Measurements from ENCODE around the gene FSIP1.

FSIP1 gene

GRCh38 chr15:39745415-39745814, 37.2 kb downstream of the FSIP1 start:
- no peak for DNase-seq (ENCODE audit: low spot score)
- TF ChIP-seq CTCF (IDR thresholded peaks at IDR 0.05; ENCODE audit: extremely low read depth, missing control alignments), result no peak

- no peak for TF ChIP-seq CTCF (IDR thresholded peaks at IDR 0.05; ENCODE audit: extremely low read depth, missing control alignments)
These were observed 38.1 kb downstream of the FSIP1 start for GRCh38 chr15:39744334-39745103.

DNA sequence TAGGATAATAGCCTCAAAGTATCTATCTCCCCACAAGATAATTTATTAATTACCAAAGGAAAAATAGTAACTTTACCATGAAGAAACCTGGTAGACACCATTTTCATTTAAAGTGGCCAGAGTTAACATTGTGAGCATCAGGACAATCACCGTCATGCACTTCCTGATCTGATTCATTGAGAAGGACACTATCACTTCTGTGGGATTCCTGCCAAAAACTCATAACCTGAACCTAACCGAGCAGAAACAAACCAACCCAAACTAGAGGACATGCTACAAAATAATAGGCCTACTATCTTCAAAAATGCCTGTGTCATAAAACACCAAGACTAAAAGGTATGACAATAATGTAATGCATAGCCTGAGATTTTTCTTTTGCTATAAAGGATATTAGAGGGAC, 39.0 kb downstream of the FSIP1 start:
- no peak for TF ChIP-seq CTCF (IDR thresholded peaks at IDR 0.05; ENCODE audit: extremely low read depth, missing control alignments)
- no peak for DNase-seq (ENCODE audit: low spot score)

More at GRCh38 chr15:39744334-39745103, 38.1 kb downstream of the FSIP1 start:
- DNase-seq (ENCODE audit: low spot score), result no peak

- no peak for TF ChIP-seq CTCF (IDR thresholded peaks at IDR 0.05; ENCODE audit: extremely low read depth, missing control alignments)
- no peak for DNase-seq (ENCODE audit: low spot score)
These were observed 41.4 kb downstream of the FSIP1 start for GRCh38 chr15:39741258-39741657.

- DNase-seq (ENCODE audit: low spot score), result no peak
- TF ChIP-seq CTCF (IDR thresholded peaks at IDR 0.05; ENCODE audit: extremely low read depth, missing control alignments), result no peak
These were observed 43.6 kb downstream of the FSIP1 start for GRCh38 chr15:39738998-39739397.

- no peak for DNase-seq (ENCODE audit: low spot score)
- no peak for TF ChIP-seq CTCF (IDR thresholded peaks at IDR 0.05; ENCODE audit: extremely low read depth, missing control alignments)
These were observed 45.5 kb downstream of the FSIP1 start for GRCh38 chr15:39737196-39737550.

GRCh38 chr15:39736412-39737195, 46.0 kb downstream of the FSIP1 start:
- DNase-seq (ENCODE audit: low spot score), result no peak
- no peak for TF ChIP-seq CTCF (IDR thresholded peaks at IDR 0.05; ENCODE audit: extremely low read depth, missing control alignments)
